B cell (primary cell): Measurements from ENCODE around the gene VEGFA. TPM values are rescaled to one million over a fixed set of nuclear protein-coding genes. Genes with fewer than 3 reads are reported as not detected.
A peak's percentile ranks its signal among the peaks of the same experiment; 100 is the strongest.

Experiments
- ATAC-seq: fragments of 200-7000 bp; cut with Tn5 transposase; one replicate; pipeline ENCODE4 v1.10.0; 2021; ENCODE audit warnings: low read depth, mild to moderate bottlenecking, moderate number of reproducible peaks, moderate library complexity
- CTCF ChIA-PET: fragments of 350-600 bp; sonication (Branson Sonifier 250); formaldehyde crosslinking; loops from one replicate; lab custom pipeline; 2021; ENCODE audit warnings: antibody characterized with exemption, inconsistent platforms; lab: Charles Lee
- POLR2A ChIA-PET: fragments of 350-600 bp; sonication (Branson Sonifier 250); formaldehyde crosslinking; loops from one replicate; lab custom pipeline; 2021; ENCODE audit warnings: antibody characterized with exemption; lab: Charles Lee
- DNase-seq: peaks from one replicate; pipeline ENCODE4 v3.0.0; 2013
- H2AFZ ChIP-seq: 2 replicates; pipeline ENCODE4 v1.6.1; 2012; ENCODE audit warnings: mild to moderate bottlenecking, low read depth, low read length; ENCODE audit not compliant: insufficient read depth, poor library complexity, severe bottlenecking
- H3K27ac ChIP-seq, 2 donors: 1 replicate in 1 of 2; 2 replicates in 1 of 2; pipeline ENCODE4 v1.5.1; 2012 to 2013; ENCODE audit warnings: low read length in 2 of 2, mild to moderate bottlenecking in 2 of 2, moderate library complexity in 1 of 2
- H3K27me3 ChIP-seq, 4 experiments: fragments of 200-600 bp in 1 of 4; sonication (generic) in 1 of 4; replicated peaks in 1 of 4; 1 replicate in 2 of 4; 2 replicates in 2 of 4; pipeline versions ENCODE4 v1.6.1 to v1.7.0; 2013 to 2016; ENCODE audit warnings: low read length in 3 of 4, mild to moderate bottlenecking in 2 of 4, mixed read lengths in 1 of 4, moderate library complexity in 1 of 4; ENCODE audit not compliant: insufficient read depth in 4 of 4, control insufficient read depth in 3 of 4; ENCODE audit errors: control extremely low read depth in 1 of 4
- H3K36me3 ChIP-seq, 2 experiments: replicated peaks in 1 of 2; 1 replicate in 1 of 2; 2 replicates in 1 of 2; pipeline versions ENCODE4 v1.6.1 to v1.7.1; 2013; ENCODE audit warnings: low read length in 1 of 2; ENCODE audit not compliant: insufficient read depth in 2 of 2, control insufficient read depth in 1 of 2; ENCODE audit errors: control extremely low read depth in 1 of 2, extremely low read depth in 1 of 2
- H3K4me1 ChIP-seq, 2 donors: fragments of 200-600 bp in 1 of 2; sonication (generic) in 1 of 2; 1 replicate in 1 of 2; 2 replicates in 1 of 2; pipeline versions ENCODE4 v1.5.1 to v1.6.1; 2013 to 2017; ENCODE audit warnings: low read length in 2 of 2; ENCODE audit not compliant: control insufficient read depth in 2 of 2, insufficient read depth in 2 of 2
- H3K4me2 ChIP-seq: replicated peaks from 2 replicates; pipeline ENCODE3; 2012; ENCODE audit warnings: mild to moderate bottlenecking, low read depth, low read length; ENCODE audit not compliant: poor library complexity, severe bottlenecking
- H3K4me3 ChIP-seq, 5 experiments: fragments of 200-600 bp in 1 of 5; sonication (generic) in 1 of 5; 1 replicate in 3 of 5; 2 replicates in 2 of 5; pipeline versions ENCODE4 v1.5.1 to v1.7.0; 2011 to 2016; ENCODE audit warnings: low read length in 4 of 5, mild to moderate bottlenecking in 4 of 5, low read depth in 2 of 5, control low read depth in 1 of 5, moderate library complexity in 1 of 5; ENCODE audit not compliant: insufficient read depth in 1 of 5; ENCODE audit errors: control extremely low read depth in 1 of 5, extremely low read depth in 1 of 5
- H3K79me2 ChIP-seq: fragments of 200-600 bp; sonication (generic); one replicate; pipeline ENCODE4 v1.6.0; 2016; ENCODE audit warnings: low read length; ENCODE audit not compliant: control insufficient read depth, insufficient read depth
- H3K9ac ChIP-seq: fragments of 200-600 bp; sonication (generic); 2 replicates; pipeline ENCODE4 v1.6.1; 2017; ENCODE audit warnings: mild to moderate bottlenecking, low read length, moderate library complexity
- H3K9me3 ChIP-seq, 3 donors: one replicate each; pipeline versions ENCODE4 v1.6.1 to v1.7.1; 2013; ENCODE audit warnings: low read length in 2 of 3; ENCODE audit not compliant: control insufficient read depth in 2 of 3, insufficient read depth in 1 of 3; ENCODE audit errors: control extremely low read depth in 1 of 3
- H4K20me1 ChIP-seq: 2 replicates; pipeline ENCODE4 v1.6.0; 2012; ENCODE audit warnings: mild to moderate bottlenecking, low read length; ENCODE audit not compliant: insufficient read depth, control insufficient read depth, poor library complexity, severe bottlenecking
- H3K27ac Mint-ChIP-seq: one replicate; pipeline ENCODE4 v1.8.0; 2021; ENCODE audit warnings: mixed read lengths
- H3K27me3 Mint-ChIP-seq: one replicate; pipeline ENCODE4 v1.8.0; 2021; ENCODE audit warnings: mixed read lengths
- H3K4me1 Mint-ChIP-seq: one replicate; pipeline ENCODE4 v1.8.0; 2021; ENCODE audit warnings: mixed read lengths
- H3K4me3 Mint-ChIP-seq: one replicate; pipeline ENCODE4 v1.8.0; 2021; ENCODE audit warnings: mixed read lengths
- H3K9me3 Mint-ChIP-seq: one replicate; pipeline ENCODE4 v1.8.0; 2022; ENCODE audit warnings: mixed read lengths; ENCODE audit not compliant: insufficient read depth
- EZH2 ChIP-seq: IDR thresholded peaks from 2 replicates; pipeline ENCODE4 v1.6.1; 2012; ENCODE audit warnings: borderline replicate concordance, low read depth, mild to moderate bottlenecking, moderate library complexity, low read length; ENCODE audit not compliant: insufficient read depth, poor library complexity, severe bottlenecking
- WGBS: methylation state at CpG from one replicate; pipeline ENCODE4 v1.1.5; 2013; ENCODE audit warnings: missing lambda C conversion rate; ENCODE audit not compliant: insufficient coverage; 5-methylcytosine and 5-hydroxymethylcytosine counted together
- intact Hi-C: fragments of 100-400 bp; cut with micrococcal nuclease; formaldehyde crosslinking; loops from one replicate; pipeline ENCODE4 v1.10.0; 2022
- polyA plus RNA-seq: library from polyadenylated mRNA; depleted of rRNA; stranded (reverse); fragments of >200 nt; gene quantifications from 2 replicates; pipeline ENCODE4 v1.2.3, GENCODE V29; 2012
- total RNA-seq, 2 donors: library from RNA; stranded (reverse); fragments of 120-200 nt in 1 of 2; gene quantifications; 1 replicate in 1 of 2; 2 replicates in 1 of 2; pipeline versions ENCODE4 v1.2.3 to v1.2.4, GENCODE V29; 2013 to 2022
- TF ChIP-seq, protein P1 (sequence below): fragments of 200-600 bp; IDR thresholded peaks from one replicate; pipeline ENCODE4 v1.8.0; 2022; ENCODE audit warnings: antibody characterized with exemption, mild to moderate bottlenecking

The VEGFA gene
- total and polyA plus RNA-seq, 2 donors (not counting 1 experiment from before 2014, with no cell fraction given) = 3.9 to 6.4 TPM

- ChIA-PET POLR2A (no interaction called here), CTCF (no interaction called here)
- Histone ChIP-seq H3K9ac (no peak overlapping the region), H3K4me1 (peaks cover 17 to 26% of the 10 kb centered on the region in 2 donors), H3K36me3 (no peaks in the 10 kb centered on the region), H3K4me2 (no peak overlapping the region), H4K20me1 (no peaks in the 10 kb centered on the region), H3K79me2 (no peaks in the 10 kb centered on the region), H3K9me3 (peaks cover 3 to 19% (median 10%) of the 10 kb centered on the region in 3 donors), H3K27ac (no peak overlapping the region), H3K4me3 (no peak overlapping the region), H3K27me3 (no peaks in the 10 kb centered on the region), H2AFZ (no peak overlapping the region)
- TF ChIP-seq, protein P1, sequence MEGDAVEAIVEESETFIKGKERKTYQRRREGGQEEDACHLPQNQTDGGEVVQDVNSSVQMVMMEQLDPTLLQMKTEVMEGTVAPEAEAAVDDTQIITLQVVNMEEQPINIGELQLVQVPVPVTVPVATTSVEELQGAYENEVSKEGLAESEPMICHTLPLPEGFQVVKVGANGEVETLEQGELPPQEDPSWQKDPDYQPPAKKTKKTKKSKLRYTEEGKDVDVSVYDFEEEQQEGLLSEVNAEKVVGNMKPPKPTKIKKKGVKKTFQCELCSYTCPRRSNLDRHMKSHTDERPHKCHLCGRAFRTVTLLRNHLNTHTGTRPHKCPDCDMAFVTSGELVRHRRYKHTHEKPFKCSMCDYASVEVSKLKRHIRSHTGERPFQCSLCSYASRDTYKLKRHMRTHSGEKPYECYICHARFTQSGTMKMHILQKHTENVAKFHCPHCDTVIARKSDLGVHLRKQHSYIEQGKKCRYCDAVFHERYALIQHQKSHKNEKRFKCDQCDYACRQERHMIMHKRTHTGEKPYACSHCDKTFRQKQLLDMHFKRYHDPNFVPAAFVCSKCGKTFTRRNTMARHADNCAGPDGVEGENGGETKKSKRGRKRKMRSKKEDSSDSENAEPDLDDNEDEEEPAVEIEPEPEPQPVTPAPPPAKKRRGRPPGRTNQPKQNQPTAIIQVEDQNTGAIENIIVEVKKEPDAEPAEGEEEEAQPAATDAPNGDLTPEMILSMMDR = no peak
- TF ChIP-seq EZH2 = no peak
- Mint-ChIP-seq H3K9me3 (peaks cover 6% of the 10 kb centered on the region), H3K4me1 (peaks cover 12% of the 10 kb centered on the region), H3K27ac (no peak overlapping the region), H3K27me3 (no peaks in the 10 kb centered on the region), H3K4me3 (no peak overlapping the region)
- DNase-seq (no peak), ATAC-seq (no peak)
- intact Hi-C loops = no loop called here
Measured at GRCh38 chr6:43730634-43731033, 39.4 kb upstream of the VEGFA start.

DNA sequence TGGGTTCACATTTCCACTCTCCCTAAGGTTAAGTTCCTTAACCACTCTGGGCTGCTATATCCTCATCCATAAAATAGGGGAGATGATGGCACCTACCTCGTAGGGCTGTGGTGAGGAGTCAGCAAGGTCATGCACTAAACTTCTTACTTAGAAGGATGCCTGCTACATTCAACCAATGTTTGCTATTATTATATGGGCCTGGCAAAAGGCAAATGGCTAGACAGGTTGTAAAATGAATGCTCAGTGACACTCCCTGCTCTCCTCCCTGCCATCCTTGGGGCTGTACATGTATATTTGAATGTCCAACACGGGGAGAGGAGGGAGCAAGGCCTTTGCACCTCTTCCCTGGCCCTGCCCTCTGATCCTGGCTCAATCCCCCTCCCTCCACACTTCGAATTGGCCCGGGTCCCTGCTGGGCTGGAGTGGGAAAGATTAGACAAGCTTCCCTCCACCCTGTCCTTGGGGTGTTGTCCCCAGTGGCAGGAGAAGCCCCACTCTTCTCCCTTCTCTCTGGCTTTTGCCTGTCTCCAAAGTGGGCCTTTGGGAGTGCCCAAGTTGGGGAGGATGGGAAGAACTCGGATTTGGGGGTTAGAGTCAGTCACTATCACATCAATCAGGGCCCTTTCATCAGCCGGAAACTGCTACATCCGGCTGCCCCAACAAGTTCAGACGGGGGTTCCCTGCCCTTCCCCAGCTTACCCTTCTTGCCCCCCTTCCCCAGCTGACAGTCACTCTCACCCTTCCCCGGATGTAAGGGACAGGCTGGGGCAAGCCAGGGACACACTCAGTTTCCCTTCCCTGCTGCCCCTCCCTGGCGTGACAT lies 36.3 kb upstream of the VEGFA start:
- peaks cover 6% of the 10 kb centered on the region for H3K9me3 Mint-ChIP-seq
- H3K4me1 Mint-ChIP-seq = peaks cover 6% of the 10 kb centered on the region
- peak overlapping the region; percentile 26 to 82 for H3K27ac ChIP-seq
- intact Hi-C loops = no loop called here
- H3K27me3 ChIP-seq = no peaks in the 10 kb centered on the region
- CTCF ChIA-PET = no interaction called here
- H3K9ac ChIP-seq = no peak overlapping the region
- ATAC-seq (no peak), DNase-seq (no peak)
- no peaks in the 10 kb centered on the region for H3K27me3 Mint-ChIP-seq
- peak overlapping the region; percentile 51 for H2AFZ ChIP-seq
- 22% methylated on average over 6 of the region's 10 CpGs for WGBS
- no peak overlapping the region for H3K4me3 Mint-ChIP-seq
- peaks cover 12 to 24% of the 10 kb centered on the region in 2 donors for H3K4me1 ChIP-seq
- peaks cover 3 to 19% (median 10%) of the 10 kb centered on the region in 3 donors for H3K9me3 ChIP-seq
- no peak overlapping the region for H3K4me3 ChIP-seq
- H3K27ac Mint-ChIP-seq = no peak overlapping the region
- no peaks in the 10 kb centered on the region for H4K20me1 ChIP-seq
- POLR2A ChIA-PET = no interaction called here
- no peaks in the 10 kb centered on the region for H3K79me2 ChIP-seq
- peak overlapping the region; percentile 64 for H3K4me2 ChIP-seq
- TF ChIP-seq, protein P1 = no peak
- TF ChIP-seq EZH2 = no peak
- H3K36me3 ChIP-seq = no peaks in the 10 kb centered on the region
